ENCODE results near the gene DNAJA4.

DNAJA4 gene

GRCh38 chr15:78228356-78228996 lies 35.9 kb upstream of the DNAJA4 start:
- TF ChIP-seq POU2F2 (IDR thresholded peaks at IDR 0.05; ENCODE audit: low read depth, low read length) (no peak), SPI1 (IDR thresholded peaks at IDR 0.05; ENCODE audit: low read depth, low read length) (no peak), POLR2AphosphoS5 (IDR thresholded peaks at IDR 0.05; ENCODE audit: low read depth, low read length) (no peak), TAF1 (IDR thresholded peaks at IDR 0.05; ENCODE audit: low read depth, low read length) (no peak), POLR2A (IDR thresholded peaks at IDR 0.05; ENCODE audit: low read depth, low read length) (no peak), PAX5 (IDR thresholded peaks at IDR 0.05; ENCODE audit: insufficient read depth, low read length, severe bottlenecking) (no peak)
- DNase-seq (ENCODE audit: insufficient read length, low spot score) (no peak), FAIRE-seq (no peak)

- TF ChIP-seq SPI1 (IDR thresholded peaks at IDR 0.05; ENCODE audit: low read depth, low read length): no peak
- TF ChIP-seq TAF1 (IDR thresholded peaks at IDR 0.05; ENCODE audit: low read depth, low read length): no peak
- TF ChIP-seq POLR2A (IDR thresholded peaks at IDR 0.05; ENCODE audit: low read depth, low read length): no peak
- no peak for TF ChIP-seq PAX5 (IDR thresholded peaks at IDR 0.05; ENCODE audit: insufficient read depth, low read length, severe bottlenecking)
- TF ChIP-seq POLR2AphosphoS5 (IDR thresholded peaks at IDR 0.05; ENCODE audit: low read depth, low read length): no peak
- no peak for TF ChIP-seq POU2F2 (IDR thresholded peaks at IDR 0.05; ENCODE audit: low read depth, low read length)
- DNase-seq (ENCODE audit: insufficient read length, low spot score): no peak
- no peak for FAIRE-seq
Observed at GRCh38 chr15:78229431-78230406, 34.6 kb upstream of the DNAJA4 start.

GRCh38 chr15:78232951-78233350 lies 31.4 kb upstream of the DNAJA4 start:
- TF ChIP-seq SPI1 (IDR thresholded peaks at IDR 0.05; ENCODE audit: low read depth, low read length) (no peak), POU2F2 (IDR thresholded peaks at IDR 0.05; ENCODE audit: low read depth, low read length) (no peak), PAX5 (IDR thresholded peaks at IDR 0.05; ENCODE audit: insufficient read depth, low read length, severe bottlenecking) (no peak), TAF1 (IDR thresholded peaks at IDR 0.05; ENCODE audit: low read depth, low read length) (no peak), POLR2AphosphoS5 (IDR thresholded peaks at IDR 0.05; ENCODE audit: low read depth, low read length) (no peak), POLR2A (IDR thresholded peaks at IDR 0.05; ENCODE audit: low read depth, low read length) (no peak)
- FAIRE-seq (no peak), DNase-seq (ENCODE audit: insufficient read length, low spot score) (no peak)

GRCh38 chr15:78233496-78233895 lies 30.9 kb upstream of the DNAJA4 start:
- TF ChIP-seq POLR2A (IDR thresholded peaks at IDR 0.05; ENCODE audit: low read depth, low read length) (no peak), POLR2AphosphoS5 (IDR thresholded peaks at IDR 0.05; ENCODE audit: low read depth, low read length) (no peak), SPI1 (IDR thresholded peaks at IDR 0.05; ENCODE audit: low read depth, low read length) (no peak), POU2F2 (IDR thresholded peaks at IDR 0.05; ENCODE audit: low read depth, low read length) (no peak)
- DNase-seq (ENCODE audit: insufficient read length, low spot score) (no peak), FAIRE-seq (no peak)

DNA sequence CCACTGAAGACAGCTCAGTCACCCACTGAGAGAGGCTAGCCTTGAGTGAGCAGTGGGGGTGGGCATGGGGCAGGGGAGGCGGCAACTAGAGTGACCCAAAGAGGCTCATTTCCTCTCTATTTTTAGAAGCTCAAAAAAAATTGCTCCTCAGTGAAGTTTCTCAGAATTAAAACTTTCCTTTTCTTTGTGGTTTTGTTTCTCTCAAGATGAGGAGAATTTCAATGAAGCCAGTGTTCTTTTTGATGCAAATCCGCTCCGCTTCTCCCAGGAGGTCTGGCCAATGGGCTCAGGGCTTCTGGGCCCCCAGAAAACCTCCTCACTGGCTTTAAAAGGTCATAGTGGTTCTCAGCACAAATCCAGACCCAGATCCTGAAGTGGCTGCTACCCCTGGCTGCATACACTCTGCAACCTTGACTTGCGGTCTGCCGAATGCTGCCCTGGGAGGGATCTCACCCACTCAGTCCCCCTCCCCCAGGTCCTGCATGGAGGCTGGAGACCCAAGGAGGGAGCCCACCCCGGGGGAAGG lies 29.8 kb upstream of the DNAJA4 start, which contains the start of gene ACSBG1:
Gene ACSBG1, minus strand, starts transcription at position 51 of the 526 bp plus-strand sequence. CDS start 64 bp downstream, outside the sequence.
- DNase-seq (ENCODE audit: insufficient read length, low spot score) (no peak), FAIRE-seq (no peak)
- TF ChIP-seq POLR2A (IDR thresholded peaks at IDR 0.05; ENCODE audit: low read depth, low read length) (no peak), TAF1 (IDR thresholded peaks at IDR 0.05; ENCODE audit: low read depth, low read length) (no peak), PAX5 (IDR thresholded peaks at IDR 0.05; ENCODE audit: insufficient read depth, low read length, severe bottlenecking) (no peak), SPI1 (IDR thresholded peaks at IDR 0.05; ENCODE audit: low read depth, low read length) (no peak), POLR2AphosphoS5 (IDR thresholded peaks at IDR 0.05; ENCODE audit: low read depth, low read length) (no peak), POU2F2 (IDR thresholded peaks at IDR 0.05; ENCODE audit: low read depth, low read length) (no peak)

- no peak for DNase-seq (ENCODE audit: insufficient read length, low spot score)
- no peak for FAIRE-seq
- TF ChIP-seq POLR2AphosphoS5 (IDR thresholded peaks at IDR 0.05; ENCODE audit: low read depth, low read length): no peak
Observed at GRCh38 chr15:78236491-78236890, 27.9 kb upstream of the DNAJA4 start.

DNA sequence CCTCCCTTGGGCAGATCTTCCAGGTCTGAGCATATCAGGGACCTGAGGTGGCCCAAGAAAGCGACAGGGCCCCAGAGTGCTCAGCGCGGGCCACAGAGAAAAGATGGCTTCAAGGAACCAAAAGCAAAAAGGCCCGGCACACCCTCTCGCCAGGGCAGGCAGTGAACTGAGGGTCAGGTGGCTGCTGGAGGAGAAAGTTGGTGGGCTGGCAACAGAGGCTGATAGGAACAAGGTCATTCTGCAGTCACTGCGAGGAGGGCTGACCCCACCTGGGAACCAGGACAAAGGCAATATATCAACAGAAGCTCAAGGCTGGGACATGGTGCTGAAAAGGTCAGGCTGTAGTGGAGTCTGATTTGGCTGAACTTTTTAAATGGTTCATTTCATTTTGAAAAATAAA lies 27.2 kb upstream of the DNAJA4 start:
- TF ChIP-seq TAF1 (IDR thresholded peaks at IDR 0.05; ENCODE audit: low read depth, low read length): no peak
- TF ChIP-seq POLR2A (IDR thresholded peaks at IDR 0.05; ENCODE audit: low read depth, low read length): no peak
- no peak for TF ChIP-seq POLR2AphosphoS5 (IDR thresholded peaks at IDR 0.05; ENCODE audit: low read depth, low read length)
- TF ChIP-seq SPI1 (IDR thresholded peaks at IDR 0.05; ENCODE audit: low read depth, low read length): no peak
- no peak for TF ChIP-seq POU2F2 (IDR thresholded peaks at IDR 0.05; ENCODE audit: low read depth, low read length)
- TF ChIP-seq PAX5 (IDR thresholded peaks at IDR 0.05; ENCODE audit: insufficient read depth, low read length, severe bottlenecking): no peak
- no peak for DNase-seq (ENCODE audit: insufficient read length, low spot score)
- no peak for FAIRE-seq

- FAIRE-seq: no peak
- no peak for TF ChIP-seq POLR2A (IDR thresholded peaks at IDR 0.05; ENCODE audit: low read depth, low read length)
- TF ChIP-seq POU2F2 (IDR thresholded peaks at IDR 0.05; ENCODE audit: low read depth, low read length): no peak
- no peak for TF ChIP-seq TAF1 (IDR thresholded peaks at IDR 0.05; ENCODE audit: low read depth, low read length)
- TF ChIP-seq SPI1 (IDR thresholded peaks at IDR 0.05; ENCODE audit: low read depth, low read length): no peak
- TF ChIP-seq PAX5 (IDR thresholded peaks at IDR 0.05; ENCODE audit: insufficient read depth, low read length, severe bottlenecking): no peak
- TF ChIP-seq POLR2AphosphoS5 (IDR thresholded peaks at IDR 0.05; ENCODE audit: low read depth, low read length): no peak
Observed at GRCh38 chr15:78239811-78240210, 24.6 kb upstream of the DNAJA4 start.

GRCh38 chr15:78241017-78241416 lies 23.3 kb upstream of the DNAJA4 start:
- DNase-seq (ENCODE audit: insufficient read length, low spot score): peak; percentile 85
- TF ChIP-seq PAX5 (IDR thresholded peaks at IDR 0.05; ENCODE audit: insufficient read depth, low read length, severe bottlenecking) (no peak), POLR2A (IDR thresholded peaks at IDR 0.05; ENCODE audit: low read depth, low read length) (no peak), TAF1 (IDR thresholded peaks at IDR 0.05; ENCODE audit: low read depth, low read length) (no peak), POLR2AphosphoS5 (IDR thresholded peaks at IDR 0.05; ENCODE audit: low read depth, low read length) (no peak), POU2F2 (IDR thresholded peaks at IDR 0.05; ENCODE audit: low read depth, low read length) (no peak), SPI1 (IDR thresholded peaks at IDR 0.05; ENCODE audit: low read depth, low read length) (no peak)
- FAIRE-seq: no peak

More at GRCh38 chr15:78239811-78240210, 24.6 kb upstream of the DNAJA4 start:
- no peak for DNase-seq (ENCODE audit: insufficient read length, low spot score)
